ENCODE measurements around the gene S100A13. TPM values are rescaled to one million over a fixed set of nuclear protein-coding genes. Genes with fewer than 3 reads are reported as not detected.

Gene S100A13
- total RNA-seq, 1 donor from 2014 or later, result 33.7 TPM

- Mint-ChIP-seq H3K27ac (ENCODE audit: unreplicated experiment) (no peak overlapping the region), H3K4me1 (peaks cover 13% of the 10 kb centered on the region)
Measured at GRCh38 chr1:153615406-153615805, 11.9 kb downstream of the S100A13 start.

GRCh38 chr1:153614906-153615305, 12.4 kb downstream of the S100A13 start:
- Mint-ChIP-seq H3K27me3 (ENCODE audit: low read depth) (no peaks in the 10 kb centered on the region), H3K9me3 (no peaks in the 10 kb centered on the region), H3K4me3 (no peak overlapping the region), H3K4me1 (peaks cover 18% of the 10 kb centered on the region), H3K27ac (ENCODE audit: unreplicated experiment) (no peak overlapping the region), H3K36me3 (ENCODE audit: low read depth) (no peaks in the 10 kb centered on the region)
- TF ChIP-seq CTCF (conservative IDR thresholded peaks at IDR 0.05), result no peak
- no peak for DNase-seq (ENCODE audit: low read depth, low spot score)

More at GRCh38 chr1:153615406-153615805, 11.9 kb downstream of the S100A13 start:
- Mint-ChIP-seq H3K9me3 (no peaks in the 10 kb centered on the region), H3K36me3 (ENCODE audit: low read depth) (no peaks in the 10 kb centered on the region), H3K4me3 (no peak overlapping the region), H3K27me3 (ENCODE audit: low read depth) (no peaks in the 10 kb centered on the region)
- no peak for DNase-seq (ENCODE audit: low read depth, low spot score)
- no peak for TF ChIP-seq CTCF (conservative IDR thresholded peaks at IDR 0.05)

- TF ChIP-seq CTCF (conservative IDR thresholded peaks at IDR 0.05), result no peak
- Mint-ChIP-seq H3K27ac (ENCODE audit: unreplicated experiment) (peak overlapping the region; percentile 87), H3K36me3 (ENCODE audit: low read depth) (no peaks in the 10 kb centered on the region), H3K4me1 (peaks cover 24% of the 10 kb centered on the region), H3K4me3 (no peak overlapping the region), H3K27me3 (ENCODE audit: low read depth) (no peaks in the 10 kb centered on the region), H3K9me3 (no peaks in the 10 kb centered on the region)
- no peak for DNase-seq (ENCODE audit: low read depth, low spot score)
Measured at GRCh38 chr1:153614189-153614900, 13.0 kb downstream of the S100A13 start.

GRCh38 chr1:153613406-153613805, 13.9 kb downstream of the S100A13 start:
- TF ChIP-seq CTCF (conservative IDR thresholded peaks at IDR 0.05), result no peak
- Mint-ChIP-seq H3K27me3 (ENCODE audit: low read depth) (no peaks in the 10 kb centered on the region), H3K4me3 (no peak overlapping the region), H3K36me3 (ENCODE audit: low read depth) (no peaks in the 10 kb centered on the region), H3K4me1 (peaks cover 33% of the 10 kb centered on the region), H3K9me3 (no peaks in the 10 kb centered on the region), H3K27ac (ENCODE audit: unreplicated experiment) (no peak overlapping the region)
- no peak for DNase-seq (ENCODE audit: low read depth, low spot score)

GRCh38 chr1:153612755-153613331, 14.5 kb downstream of the S100A13 start, which contains the start of gene S100A16:
Gene S100A16 (minus strand): TSS chr1:153613137. CDS start chr1:153608151, 4,986 bp downstream.
- Mint-ChIP-seq H3K9me3 (no peaks in the 10 kb centered on the region), H3K27me3 (ENCODE audit: low read depth) (no peaks in the 10 kb centered on the region), H3K4me3 (no peak within 1 kb of the TSS), H3K36me3 (ENCODE audit: low read depth) (no peaks in the 10 kb centered on the region), H3K4me1 (peaks cover 39% of the 10 kb centered on the region), H3K27ac (ENCODE audit: unreplicated experiment) (peak within 1 kb of the TSS; percentile 89)
- no peak for TF ChIP-seq CTCF (conservative IDR thresholded peaks at IDR 0.05)
- no peak for DNase-seq (ENCODE audit: low read depth, low spot score)

Data from neural crest cell (in vitro differentiated cells).